ENCODE data around the gene CTIF.

CTIF gene

GRCh38 chr18:48575658-48576456, 37.0 kb downstream of the CTIF start:
- DNase-seq (ENCODE audit: low read depth) = no peak

- DNase-seq (ENCODE audit: low read depth) = no peak
These were observed 37.6 kb downstream of the CTIF start for GRCh38 chr18:48576457-48576771.

- DNase-seq (ENCODE audit: low read depth) = no peak
These were observed 38.8 kb downstream of the CTIF start for GRCh38 chr18:48577478-48578190.

- DNase-seq (ENCODE audit: low read depth) = no peak
These were observed 39.5 kb downstream of the CTIF start for GRCh38 chr18:48578289-48578688.

GRCh38 chr18:48580066-48580465, 41.2 kb downstream of the CTIF start:
- no peak for DNase-seq (ENCODE audit: low read depth)

GRCh38 chr18:48580782-48581181, 42.0 kb downstream of the CTIF start:
- no peak for DNase-seq (ENCODE audit: low read depth)

GRCh38 chr18:48581206-48581605, 42.4 kb downstream of the CTIF start:
- no peak for DNase-seq (ENCODE audit: low read depth)

- no peak for DNase-seq (ENCODE audit: low read depth)
These were observed 43.1 kb downstream of the CTIF start for GRCh38 chr18:48581941-48582340.

- DNase-seq (ENCODE audit: low read depth) = no peak
These were observed 44.1 kb downstream of the CTIF start for GRCh38 chr18:48582946-48583345.

- no peak for DNase-seq (ENCODE audit: low read depth)
These were observed 44.7 kb downstream of the CTIF start for GRCh38 chr18:48583573-48583972.

GRCh38 chr18:48589797-48590519, 51.1 kb downstream of the CTIF start:
- no peak for DNase-seq (ENCODE audit: low read depth)

GRCh38 chr18:48590678-48591077, 51.8 kb downstream of the CTIF start:
- no peak for DNase-seq (ENCODE audit: low read depth)

GRCh38 chr18:48592540-48593171, 53.8 kb downstream of the CTIF start:
- DNase-seq (ENCODE audit: low read depth) = no peak

- DNase-seq (ENCODE audit: low read depth) = no peak
These were observed 55.8 kb downstream of the CTIF start for GRCh38 chr18:48594471-48595094.

- DNase-seq (ENCODE audit: low read depth) = no peak
These were observed 56.9 kb downstream of the CTIF start for GRCh38 chr18:48595703-48596218.

GRCh38 chr18:48597110-48597509, 58.3 kb downstream of the CTIF start:
- no peak for DNase-seq (ENCODE audit: low read depth)

GRCh38 chr18:48597671-48598070, 58.8 kb downstream of the CTIF start:
- no peak for DNase-seq (ENCODE audit: low read depth)

- no peak for DNase-seq (ENCODE audit: low read depth)
These were observed 60.6 kb downstream of the CTIF start for GRCh38 chr18:48599391-48599790.

- no peak for DNase-seq (ENCODE audit: low read depth)
These were observed 61.2 kb downstream of the CTIF start for GRCh38 chr18:48600046-48600445.

GRCh38 chr18:48600456-48601090, 61.7 kb downstream of the CTIF start:
- no peak for DNase-seq (ENCODE audit: low read depth)

GRCh38 chr18:48601343-48601742, 62.5 kb downstream of the CTIF start:
- DNase-seq (ENCODE audit: low read depth) = no peak

All from stimulated activated CD8-positive, alpha-beta memory T cell treated with anti-CD3 and anti-CD28 coated beads, Interleukin-15, amount 100 ng/mL, for 24 hours (primary cell).